Activated naive CD4-positive, alpha-beta T cell treated with anti-CD3 and anti-CD28 coated beads, Interleukin-2, amount 50 U/mL, for 24 hours (primary cell): ENCODE results near the gene KRTAP5-1.

Experiments
- H3K27ac Mint-ChIP-seq: one replicate; pipeline ENCODE4 v1.8.0; 2021; ENCODE audit warnings: mild to moderate bottlenecking, mixed read lengths
- H3K27me3 Mint-ChIP-seq: one replicate; pipeline ENCODE4 v1.8.0; 2021; ENCODE audit warnings: mixed read lengths
- H3K36me3 Mint-ChIP-seq: one replicate; pipeline ENCODE4 v1.8.0; 2021; ENCODE audit warnings: mixed read lengths
- H3K4me1 Mint-ChIP-seq: one replicate; pipeline ENCODE4 v1.8.0; 2021; ENCODE audit warnings: mixed read lengths
- H3K4me3 Mint-ChIP-seq: one replicate; pipeline ENCODE4 v1.8.0; 2021; ENCODE audit warnings: mild to moderate bottlenecking, mixed read lengths
- H3K9me3 Mint-ChIP-seq: one replicate; pipeline ENCODE4 v1.8.0; 2021; ENCODE audit warnings: mixed read lengths

Gene KRTAP5-1

GRCh38 chr11:1570001-1570453, 15.1 kb downstream of the KRTAP5-1 start:
- H3K36me3 Mint-ChIP-seq: no peaks in the 10 kb centered on the region
- no peak overlapping the region for H3K27ac Mint-ChIP-seq
- no peaks in the 10 kb centered on the region for H3K27me3 Mint-ChIP-seq
- peak overlapping the region; percentile 65 for H3K4me3 Mint-ChIP-seq
- peaks cover 23% of the 10 kb centered on the region for H3K4me1 Mint-ChIP-seq
- no peaks in the 10 kb centered on the region for H3K9me3 Mint-ChIP-seq

- no peak overlapping the region for H3K27ac Mint-ChIP-seq
- H3K27me3 Mint-ChIP-seq: no peaks in the 10 kb centered on the region
- H3K4me3 Mint-ChIP-seq: no peak overlapping the region
- H3K4me1 Mint-ChIP-seq: peaks cover 23% of the 10 kb centered on the region
- H3K36me3 Mint-ChIP-seq: no peaks in the 10 kb centered on the region
- H3K9me3 Mint-ChIP-seq: no peaks in the 10 kb centered on the region
Observed at GRCh38 chr11:1569251-1569780, 15.8 kb downstream of the KRTAP5-1 start.

GRCh38 chr11:1568441-1568911, 16.6 kb downstream of the KRTAP5-1 start:
- Mint-ChIP-seq H3K4me3 (no peak overlapping the region), H3K9me3 (no peaks in the 10 kb centered on the region), H3K27ac (no peak overlapping the region), H3K36me3 (no peaks in the 10 kb centered on the region), H3K4me1 (peaks cover 19% of the 10 kb centered on the region), H3K27me3 (no peaks in the 10 kb centered on the region)

- Mint-ChIP-seq H3K4me3 (no peak overlapping the region), H3K4me1 (peaks cover 17% of the 10 kb centered on the region), H3K36me3 (no peaks in the 10 kb centered on the region), H3K9me3 (no peaks in the 10 kb centered on the region), H3K27me3 (no peaks in the 10 kb centered on the region), H3K27ac (no peak overlapping the region)
Observed at GRCh38 chr11:1567721-1568100, 17.4 kb downstream of the KRTAP5-1 start.

- no peak overlapping the region for H3K27ac Mint-ChIP-seq
- peaks cover 17% of the 10 kb centered on the region for H3K4me1 Mint-ChIP-seq
- no peak overlapping the region for H3K4me3 Mint-ChIP-seq
- H3K36me3 Mint-ChIP-seq: no peaks in the 10 kb centered on the region
- H3K27me3 Mint-ChIP-seq: no peaks in the 10 kb centered on the region
- H3K9me3 Mint-ChIP-seq: no peaks in the 10 kb centered on the region
Observed at GRCh38 chr11:1567052-1567720, 17.9 kb downstream of the KRTAP5-1 start.

GRCh38 chr11:1566381-1567051, 18.6 kb downstream of the KRTAP5-1 start:
- no peak overlapping the region for H3K4me3 Mint-ChIP-seq
- no peaks in the 10 kb centered on the region for H3K36me3 Mint-ChIP-seq
- peaks cover 17% of the 10 kb centered on the region for H3K4me1 Mint-ChIP-seq
- H3K9me3 Mint-ChIP-seq: no peaks in the 10 kb centered on the region
- H3K27ac Mint-ChIP-seq: no peak overlapping the region
- H3K27me3 Mint-ChIP-seq: no peaks in the 10 kb centered on the region

- no peak overlapping the region for H3K27ac Mint-ChIP-seq
- H3K4me1 Mint-ChIP-seq: peaks cover 17% of the 10 kb centered on the region
- H3K36me3 Mint-ChIP-seq: no peaks in the 10 kb centered on the region
- no peaks in the 10 kb centered on the region for H3K9me3 Mint-ChIP-seq
- H3K27me3 Mint-ChIP-seq: no peaks in the 10 kb centered on the region
- no peak overlapping the region for H3K4me3 Mint-ChIP-seq
Observed at GRCh38 chr11:1565904-1566247, 19.2 kb downstream of the KRTAP5-1 start.

- Mint-ChIP-seq H3K4me3 (no peak overlapping the region), H3K4me1 (peaks cover 14% of the 10 kb centered on the region), H3K27ac (no peak overlapping the region), H3K27me3 (no peaks in the 10 kb centered on the region), H3K36me3 (no peaks in the 10 kb centered on the region), H3K9me3 (no peaks in the 10 kb centered on the region)
Observed at GRCh38 chr11:1565173-1565903, 19.7 kb downstream of the KRTAP5-1 start.

GRCh38 chr11:1564535-1565172, 20.4 kb downstream of the KRTAP5-1 start:
- Mint-ChIP-seq H3K27me3 (no peaks in the 10 kb centered on the region), H3K4me1 (peaks cover 10% of the 10 kb centered on the region), H3K4me3 (no peak overlapping the region), H3K36me3 (no peaks in the 10 kb centered on the region), H3K9me3 (no peaks in the 10 kb centered on the region), H3K27ac (no peak overlapping the region)

GRCh38 chr11:1563697-1564534, 21.2 kb downstream of the KRTAP5-1 start:
- Mint-ChIP-seq H3K36me3 (no peaks in the 10 kb centered on the region), H3K9me3 (no peaks in the 10 kb centered on the region), H3K27me3 (no peaks in the 10 kb centered on the region), H3K27ac (no peak overlapping the region), H3K4me3 (no peak overlapping the region), H3K4me1 (peaks cover 5% of the 10 kb centered on the region)

- Mint-ChIP-seq H3K9me3 (no peaks in the 10 kb centered on the region), H3K36me3 (no peaks in the 10 kb centered on the region), H3K27ac (no peak overlapping the region), H3K4me3 (no peak overlapping the region), H3K4me1 (no peaks in the 10 kb centered on the region), H3K27me3 (no peaks in the 10 kb centered on the region)
Observed at GRCh38 chr11:1563149-1563638, 21.9 kb downstream of the KRTAP5-1 start.

- Mint-ChIP-seq H3K36me3 (peaks cover 3% of the 10 kb centered on the region), H3K27ac (no peak overlapping the region), H3K4me1 (no peaks in the 10 kb centered on the region), H3K4me3 (no peak overlapping the region), H3K27me3 (no peaks in the 10 kb centered on the region), H3K9me3 (no peaks in the 10 kb centered on the region)
Observed at GRCh38 chr11:1562469-1563148, 22.5 kb downstream of the KRTAP5-1 start.

GRCh38 chr11:1561955-1562354, 23.1 kb downstream of the KRTAP5-1 start:
- no peak overlapping the region for H3K27ac Mint-ChIP-seq
- H3K4me1 Mint-ChIP-seq: no peaks in the 10 kb centered on the region
- H3K9me3 Mint-ChIP-seq: no peaks in the 10 kb centered on the region
- no peak overlapping the region for H3K4me3 Mint-ChIP-seq
- H3K36me3 Mint-ChIP-seq: peaks cover 4% of the 10 kb centered on the region
- H3K27me3 Mint-ChIP-seq: no peaks in the 10 kb centered on the region

- no peak overlapping the region for H3K27ac Mint-ChIP-seq
- H3K36me3 Mint-ChIP-seq: peaks cover 4% of the 10 kb centered on the region
- no peak overlapping the region for H3K4me3 Mint-ChIP-seq
- H3K4me1 Mint-ChIP-seq: no peaks in the 10 kb centered on the region
- no peaks in the 10 kb centered on the region for H3K9me3 Mint-ChIP-seq
- H3K27me3 Mint-ChIP-seq: no peaks in the 10 kb centered on the region
Observed at GRCh38 chr11:1561266-1561665, 23.8 kb downstream of the KRTAP5-1 start.
